CD14-positive monocyte (primary cell): ENCODE measurements around the gene RDH5. TPM values are rescaled to one million over a fixed set of nuclear protein-coding genes. Genes with fewer than 3 reads are reported as not detected.

Source experiments
- DNase-seq, 3 donors: peaks; one replicate each; pipeline ENCODE4 v3.0.0-alpha.2; 2011 to 2022
- H2AFZ ChIP-seq: 2 replicates; pipeline ENCODE4 v1.6.0; 2012; ENCODE audit warnings: mild to moderate bottlenecking, low read depth, low read length, inconsistent platforms; ENCODE audit not compliant: insufficient read depth, poor library complexity, severe bottlenecking
- H3K27ac ChIP-seq, 2 donors: 1 replicate in 1 of 2; 2 replicates in 1 of 2; pipeline ENCODE4 v1.5.1; 2012 to 2013; ENCODE audit warnings: low read length in 2 of 2, control low read depth in 1 of 2, inconsistent platforms in 1 of 2, low read depth in 1 of 2, mild to moderate bottlenecking in 1 of 2
- H3K27me3 ChIP-seq, 2 donors: one replicate each; pipeline versions ENCODE4 v1.6.0 to v1.6.1; 2011 to 2013; ENCODE audit warnings: low read length in 2 of 2; ENCODE audit not compliant: control insufficient read depth in 2 of 2, insufficient read depth in 2 of 2
- H3K36me3 ChIP-seq, 2 donors: replicated peaks in 1 of 2; 1 replicate in 1 of 2; 2 replicates in 1 of 2; pipeline versions ENCODE4 v1.5.1 to v1.6.1; 2012 to 2013; ENCODE audit warnings: low read length in 2 of 2, control low read depth in 1 of 2, inconsistent platforms in 1 of 2, mild to moderate bottlenecking in 1 of 2; ENCODE audit not compliant: insufficient read depth in 2 of 2, control insufficient read depth in 1 of 2
- H3K4me1 ChIP-seq, 2 donors: 1 replicate in 1 of 2; 2 replicates in 1 of 2; pipeline versions ENCODE4 v1.5.1 to v1.6.1; 2012 to 2013; ENCODE audit warnings: low read length in 2 of 2, control low read depth in 1 of 2, inconsistent platforms in 1 of 2, mild to moderate bottlenecking in 1 of 2, moderate library complexity in 1 of 2; ENCODE audit not compliant: insufficient read depth in 2 of 2, control insufficient read depth in 1 of 2
- H3K4me2 ChIP-seq: replicated peaks from 2 replicates; pipeline ENCODE3; 2012; ENCODE audit warnings: low read length, moderate library complexity, mild to moderate bottlenecking; ENCODE audit not compliant: poor library complexity, severe bottlenecking; ENCODE audit errors: extremely low read depth
- H3K4me3 ChIP-seq, 3 experiments: fragments of 200-600 bp in 1 of 3; sonication (generic) in 1 of 3; replicated peaks in 1 of 3; 1 replicate in 2 of 3; 2 replicates in 1 of 3; pipeline ENCODE4 v1.5.1; 2011 to 2013; ENCODE audit warnings: low read length in 3 of 3, mild to moderate bottlenecking in 3 of 3, control low read depth in 2 of 3, low read depth in 2 of 3, inconsistent platforms in 1 of 3, moderate library complexity in 1 of 3
- H3K79me2 ChIP-seq: 2 replicates; pipeline ENCODE4 v1.6.0; 2012; ENCODE audit warnings: mild to moderate bottlenecking, control low read depth, inconsistent platforms, low read length, moderate library complexity; ENCODE audit not compliant: insufficient read depth
- H3K9ac ChIP-seq: 2 replicates; pipeline ENCODE4 v1.6.0; 2017; ENCODE audit warnings: low read length, mild to moderate bottlenecking; ENCODE audit not compliant: insufficient read depth, poor library complexity, severe bottlenecking
- H3K9me3 ChIP-seq, 2 donors: replicated peaks in 1 of 2; 1 replicate in 1 of 2; 2 replicates in 1 of 2; pipeline versions ENCODE4 v1.5.1 to v1.6.1; 2012 to 2013; ENCODE audit warnings: low read length in 2 of 2, control low read depth in 1 of 2; ENCODE audit not compliant: control insufficient read depth in 1 of 2, insufficient read depth in 1 of 2
- H4K20me1 ChIP-seq: 2 replicates; pipeline ENCODE4 v1.6.0; 2012; ENCODE audit warnings: mild to moderate bottlenecking, low read length, control low read depth, moderate library complexity; ENCODE audit not compliant: insufficient read depth
- H3K27ac Mint-ChIP-seq, 7 donors: one replicate each; pipeline ENCODE4 v1.8.0; 2020; ENCODE audit warnings: mild to moderate bottlenecking in 7 of 7, mixed read lengths in 7 of 7, moderate library complexity in 6 of 7, inconsistent platforms in 2 of 7
- H3K27me3 Mint-ChIP-seq, 3 donors: one replicate each; pipeline ENCODE4 v1.8.0; 2021 to 2022; ENCODE audit warnings: low read depth in 3 of 3, mild to moderate bottlenecking in 3 of 3, mixed read lengths in 3 of 3, moderate library complexity in 3 of 3, inconsistent platforms in 1 of 3
- H3K36me3 Mint-ChIP-seq, 2 donors: one replicate each; pipeline ENCODE4 v1.8.0; 2020; ENCODE audit warnings: mixed read lengths in 2 of 2, inconsistent platforms in 1 of 2, mild to moderate bottlenecking in 1 of 2
- H3K4me1 Mint-ChIP-seq: one replicate; pipeline ENCODE4 v1.8.0; 2020; ENCODE audit warnings: mild to moderate bottlenecking, mixed read lengths
- H3K4me3 Mint-ChIP-seq, 2 donors: one replicate each; pipeline ENCODE4 v1.8.0; 2020; ENCODE audit warnings: mild to moderate bottlenecking in 2 of 2, mixed read lengths in 2 of 2, moderate library complexity in 1 of 2
- H3K9me3 Mint-ChIP-seq, 7 donors: one replicate each; pipeline ENCODE4 v1.8.0; 2020 to 2022; ENCODE audit warnings: mixed read lengths in 7 of 7, mild to moderate bottlenecking in 6 of 7, moderate library complexity in 6 of 7, inconsistent platforms in 2 of 7
- CTCF ChIP-seq: fragments of 200-600 bp; IDR thresholded peaks from one replicate; pipeline ENCODE4 v1.8.0; 2022; ENCODE audit warnings: antibody characterized with exemption, mild to moderate bottlenecking
- WGBS: methylation state at CpG from one replicate; pipeline ENCODE4 v1.1.5; 2013; ENCODE audit warnings: missing lambda C conversion rate; ENCODE audit not compliant: insufficient coverage; 5-methylcytosine and 5-hydroxymethylcytosine counted together
- intact Hi-C, 2 donors: fragments of 100-400 bp; cut with micrococcal nuclease; formaldehyde crosslinking; loops; one replicate each; pipeline versions ENCODE4 v1.15.0 to v1.15.1; 2023
- polyA plus RNA-seq, 3 donors: library from polyadenylated mRNA; depleted of rRNA in 1 of 3; unstranded in 2 of 3; stranded (reverse) in 1 of 3; fragments of 300-500 nt in 2 of 3; fragments of >200 nt in 1 of 3; fragmentation: Illumina TruSeq in 2 of 3; gene quantifications; 1 replicate in 2 of 3; 2 replicates in 1 of 3; pipeline ENCODE4 v1.2.3, GENCODE V29; 2012 to 2021
- small RNA-seq: library from RNA; depleted of rRNA; stranded (forward); fragments of <200 nt; gene quantifications from one replicate; pipeline ENCODE3, GENCODE V24; 2012; ENCODE audit warnings: low read depth; ENCODE audit not compliant: insufficient read length

Gene RDH5
- polyA plus RNA-seq, 3 donors: 1.2 to 10.4 (median 1.2) TPM

DNA sequence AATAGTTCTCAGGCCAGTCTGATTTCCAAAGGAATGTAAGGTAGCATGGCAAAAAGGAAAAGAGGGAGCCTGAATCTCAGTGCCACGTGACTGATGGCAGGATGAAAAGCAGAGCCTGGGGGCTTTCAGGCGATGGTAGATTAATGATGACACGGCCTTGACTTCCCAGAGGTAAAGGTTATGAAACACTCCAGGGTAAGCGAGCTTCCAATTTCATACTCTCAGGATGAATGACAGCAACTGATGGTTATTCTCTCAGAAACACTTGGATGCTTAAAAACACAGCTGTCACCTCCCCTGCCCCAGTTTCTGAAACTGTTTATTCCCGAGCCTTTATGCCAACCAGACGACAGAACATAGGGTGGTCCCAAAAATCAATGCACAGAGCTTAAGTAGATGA is 51.5 kb downstream of the RDH5 start:
- no peak overlapping the region for H3K27ac ChIP-seq
- intact Hi-C loops: no loop called here
- H3K4me3 Mint-ChIP-seq: no peak overlapping the region
- H3K27ac Mint-ChIP-seq: no peak overlapping the region
- no peak overlapping the region for H3K4me3 ChIP-seq
- peaks cover 23% of the 10 kb centered on the region for H4K20me1 ChIP-seq
- no peak for DNase-seq
- no peaks in the 10 kb centered on the region for H3K9me3 Mint-ChIP-seq
- no peak overlapping the region for H2AFZ ChIP-seq
- TF ChIP-seq CTCF: no peak
- H3K4me2 ChIP-seq: no peak overlapping the region
- H3K36me3 Mint-ChIP-seq: peaks cover 55 to 84% of the 10 kb centered on the region in 2 donors
- no peaks in the 10 kb centered on the region for H3K27me3 ChIP-seq
- WGBS: 90% methylated on average over 6 of the region's 6 CpGs
- no peaks in the 10 kb centered on the region for H3K79me2 ChIP-seq
- H3K36me3 ChIP-seq: peaks cover 40 to 84% of the 10 kb centered on the region in 2 donors
- no peaks in the 10 kb centered on the region for H3K4me1 ChIP-seq
- no peak overlapping the region for H3K9ac ChIP-seq
- H3K27me3 Mint-ChIP-seq: no peaks in the 10 kb centered on the region
- no peaks in the 10 kb centered on the region for H3K4me1 Mint-ChIP-seq
- H3K9me3 ChIP-seq: no peaks in the 10 kb centered on the region

Small RNA genes within 50 kb of the gene (small RNA-seq; reads per million reads assigned to genes)
- not detected for gene AC009779.1
- gene RF00017: not detected

Other genes with a start within 250 kb of the RDH5 start
- gene OR6C68, start 228.0 kb upstream of the RDH5 start, polyA plus RNA-seq: not detected
- not detected for gene OR6C4, start 170.8 kb upstream of the RDH5 start, polyA plus RNA-seq
- not detected for gene OR2AP1, start 147.9 kb upstream of the RDH5 start, polyA plus RNA-seq
- gene OR10P1, start 83.5 kb upstream of the RDH5 start, polyA plus RNA-seq: not detected
- 1 to 10 TPM in 1 of 3 donors, under 1 TPM in 2; 0.23 to 3.3 (median 0.55) TPM for gene ITGA7, start 12.5 kb upstream of the RDH5 start, polyA plus RNA-seq
- 100 to 1,000 TPM; 222 to 358 (median 223) TPM for gene BLOC1S1, start 4.3 kb upstream of the RDH5 start, polyA plus RNA-seq
- 1,000 to 10,000 TPM in 1 of 3 donors, 100 to 1,000 TPM in 2; 336 to 1,099 (median 988) TPM for gene CD63, start 8.6 kb downstream of the RDH5 start, polyA plus RNA-seq
- under 1 TPM; 0.08 to 0.09 (median 0.09) TPM for gene GDF11, start 22.7 kb downstream of the RDH5 start, polyA plus RNA-seq
- gene SARNP, start 97.3 kb downstream of the RDH5 start, polyA plus RNA-seq: 100 to 1,000 TPM in 1 of 3 donors, 10 to 100 TPM in 2; 28.9 to 139 (median 98.6) TPM
- gene ORMDL2, start 97.6 kb downstream of the RDH5 start, polyA plus RNA-seq: 100 to 1,000 TPM in 2 of 3 donors, 10 to 100 TPM in 1; 15.5 to 140 (median 137) TPM
- 10 to 100 TPM in 2 of 3 donors, 1 to 10 TPM in 1; 6.2 to 26.2 (median 24.2) TPM for gene DNAJC14, start 109.2 kb downstream of the RDH5 start, polyA plus RNA-seq
- gene MMP19, start 122.5 kb downstream of the RDH5 start, polyA plus RNA-seq: 1 to 10 TPM in 2 of 3 donors, under 1 TPM in 1; 0.81 to 2.8 (median 1.0) TPM
- 10 to 100 TPM; 17.3 to 47.1 (median 39.5) TPM for gene PYM1, start 207.5 kb downstream of the RDH5 start, polyA plus RNA-seq
- 10 to 100 TPM; 16.0 to 99.1 (median 21.4) TPM for gene DGKA, start 210.8 kb downstream of the RDH5 start, polyA plus RNA-seq
- gene PMEL, start 245.6 kb downstream of the RDH5 start, polyA plus RNA-seq: under 1 TPM; 0.37 to 0.54 (median 0.40) TPM
- gene CDK2, start 246.4 kb downstream of the RDH5 start, polyA plus RNA-seq: 10 to 100 TPM in 1 of 3 donors, 1 to 10 TPM in 2; 4.1 to 11.8 (median 4.7) TPM